Stimulated activated CD8-positive, alpha-beta memory T cell treated with anti-CD3 and anti-CD28 coated beads, Interleukin-2, amount 100 ng/mL, for 1 hour (primary cell): ENCODE results near the gene NBPF11.
A peak's percentile ranks its signal among the peaks of the same experiment; 100 is the strongest.
"Not testable (repeated sequence)": the region's sequence is repeated elsewhere in the genome, so short reads cannot be mapped to it uniquely, and the experiment has no call there.

Source experiments
- DNase-seq, 2 donors: peaks; one replicate each; pipeline ENCODE4 v3.0.0-alpha.2; 2020; ENCODE audit warnings: low read depth in 2 of 2

Gene NBPF11, protein sequence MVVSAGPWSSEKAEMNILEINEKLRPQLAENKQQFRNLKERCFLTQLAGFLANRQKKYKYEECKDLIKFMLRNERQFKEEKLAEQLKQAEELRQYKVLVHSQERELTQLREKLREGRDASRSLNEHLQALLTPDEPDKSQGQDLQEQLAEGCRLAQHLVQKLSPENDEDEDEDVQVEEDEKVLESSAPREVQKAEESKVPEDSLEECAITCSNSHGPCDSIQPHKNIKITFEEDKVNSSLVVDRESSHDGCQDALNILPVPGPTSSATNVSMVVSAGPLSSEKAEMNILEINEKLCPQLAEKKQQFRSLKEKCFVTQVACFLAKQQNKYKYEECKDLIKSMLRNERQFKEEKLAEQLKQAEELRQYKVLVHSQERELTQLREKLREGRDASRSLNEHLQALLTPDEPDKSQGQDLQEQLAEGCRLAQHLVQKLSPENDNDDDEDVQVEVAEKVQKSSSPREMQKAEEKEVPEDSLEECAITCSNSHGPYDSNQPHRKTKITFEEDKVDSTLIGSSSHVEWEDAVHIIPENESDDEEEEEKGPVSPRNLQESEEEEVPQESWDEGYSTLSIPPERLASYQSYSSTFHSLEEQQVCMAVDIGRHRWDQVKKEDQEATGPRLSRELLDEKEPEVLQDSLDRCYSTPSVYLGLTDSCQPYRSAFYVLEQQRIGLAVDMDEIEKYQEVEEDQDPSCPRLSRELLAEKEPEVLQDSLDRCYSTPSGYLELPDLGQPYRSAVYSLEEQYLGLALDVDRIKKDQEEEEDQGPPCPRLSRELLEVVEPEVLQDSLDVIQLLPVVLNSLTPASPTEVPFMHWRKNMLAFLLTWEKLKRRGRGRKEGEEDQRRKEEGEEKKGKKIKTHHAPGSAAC

DNA sequence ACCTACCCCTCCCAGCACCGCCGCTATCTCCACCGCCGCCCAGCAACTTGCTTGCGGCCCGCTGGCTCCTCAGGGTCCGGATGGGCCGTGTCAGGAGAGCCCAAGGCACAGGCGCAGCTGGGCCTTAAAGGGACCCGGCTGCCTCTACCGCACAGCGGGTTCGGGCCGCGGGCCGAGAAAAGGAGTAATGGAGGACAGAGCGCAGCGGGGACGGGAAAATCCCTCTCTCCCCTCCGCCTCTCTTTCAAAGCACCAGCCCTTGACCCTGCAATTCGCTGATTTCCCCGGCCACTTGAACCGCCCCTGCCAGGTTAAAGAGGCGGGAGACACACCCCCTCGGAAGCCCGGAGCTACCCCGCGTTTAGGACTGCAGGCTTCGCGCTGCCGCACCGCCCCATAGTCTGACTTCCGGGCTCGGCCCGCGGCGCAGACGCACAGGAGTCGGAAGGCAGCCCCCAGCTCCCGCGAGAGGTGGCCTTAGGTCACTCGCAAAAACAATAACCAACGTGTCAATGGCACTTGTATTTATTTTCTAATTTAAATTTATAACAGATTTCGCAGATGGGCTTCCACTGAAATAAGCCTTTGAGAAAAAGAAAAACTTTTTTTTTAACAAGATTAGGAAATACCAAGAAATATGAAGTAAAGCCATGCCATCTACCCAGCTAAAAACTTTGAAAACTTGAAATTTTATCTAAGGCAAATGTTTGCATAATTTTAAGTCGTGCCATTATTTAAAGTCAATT, at the start of gene NBPF11:
TSS of gene NBPF11 (minus strand) at position 371 of the 746 bp plus-strand sequence. CDS start 25,278 bp downstream, outside the sequence.
- DNase-seq: peak; percentile 65 to 72

DNA sequence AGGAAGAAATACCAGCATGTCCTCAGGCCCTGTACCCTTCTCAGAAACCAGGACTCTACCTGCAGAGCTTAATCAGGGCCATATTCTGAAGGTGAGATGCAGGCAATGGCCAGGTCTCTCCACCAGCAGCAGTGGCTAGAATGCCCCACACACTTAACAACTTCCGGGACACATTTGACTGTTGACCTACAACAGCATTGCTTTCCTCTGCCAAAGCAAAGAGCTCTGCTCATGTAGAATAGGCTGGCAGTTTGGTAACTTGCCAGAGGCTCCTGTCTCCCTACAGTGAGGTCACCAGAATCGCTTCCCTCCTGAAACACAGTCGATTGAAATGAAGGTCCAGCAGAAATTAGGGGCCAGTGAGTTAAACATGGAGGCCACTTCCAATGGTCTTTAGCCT, 45.3 kb upstream of the NBPF11 start:
- DNase-seq: not testable (repeated sequence)

DNA sequence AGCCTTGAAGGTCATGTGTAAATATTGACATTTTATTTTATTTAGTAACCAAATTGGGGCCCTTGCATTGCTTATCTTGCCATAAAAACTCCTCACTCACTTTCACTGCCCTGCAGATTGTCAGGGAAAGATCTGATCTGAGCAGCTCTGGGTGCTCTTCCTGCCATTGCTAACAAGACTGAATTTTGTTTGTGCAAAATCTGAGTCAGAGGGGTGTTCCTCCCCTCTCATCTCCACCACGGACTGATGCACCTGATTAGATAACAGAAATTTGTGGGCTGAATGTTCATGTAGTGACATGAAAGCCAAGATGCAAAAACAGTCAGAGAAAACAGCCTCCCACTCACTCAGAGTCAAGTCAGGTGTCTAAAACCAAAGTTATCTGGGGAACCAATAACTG, 44.9 kb upstream of the NBPF11 start:
- not testable (repeated sequence) for DNase-seq

DNA sequence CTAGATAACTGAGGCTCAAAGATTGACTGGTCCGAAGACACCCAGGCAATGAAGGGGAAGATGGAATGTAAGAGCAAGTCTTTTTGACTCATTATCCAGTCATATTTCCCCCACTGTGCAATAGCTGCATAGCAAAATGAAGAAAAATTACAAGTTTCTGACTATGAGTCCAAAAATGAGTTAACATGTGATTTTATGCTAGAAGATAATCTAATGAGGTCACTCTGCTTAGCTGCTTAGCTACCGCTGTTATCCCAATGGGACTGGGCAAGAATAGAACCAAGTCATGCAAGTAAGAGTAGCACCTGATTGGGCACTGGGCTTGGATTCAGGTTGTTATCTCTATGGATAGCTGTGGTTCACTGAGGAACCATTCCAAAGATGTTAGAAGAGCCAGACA, 43.0 kb upstream of the NBPF11 start:
- not testable (repeated sequence) for DNase-seq

DNA sequence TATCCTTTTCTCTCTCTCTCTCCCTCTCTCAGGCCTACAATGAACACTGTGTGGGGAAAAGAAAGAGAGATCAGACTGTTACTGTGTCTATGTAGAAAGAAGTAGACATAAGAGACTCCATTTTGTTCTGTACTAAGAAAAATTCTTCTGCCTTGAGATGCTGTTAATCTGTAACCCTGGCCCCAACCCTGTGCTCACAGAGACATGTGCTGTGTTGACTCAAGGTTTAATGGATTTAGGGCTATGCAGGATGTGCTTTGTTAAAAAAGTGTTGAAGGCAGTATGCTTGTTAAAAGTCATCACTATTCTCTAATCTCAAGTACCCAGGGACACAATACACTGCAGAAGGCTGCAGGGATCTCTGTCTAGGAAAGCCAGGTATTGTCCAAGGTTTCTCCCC, 36.7 kb upstream of the NBPF11 start:
- not testable (repeated sequence) for DNase-seq

DNA sequence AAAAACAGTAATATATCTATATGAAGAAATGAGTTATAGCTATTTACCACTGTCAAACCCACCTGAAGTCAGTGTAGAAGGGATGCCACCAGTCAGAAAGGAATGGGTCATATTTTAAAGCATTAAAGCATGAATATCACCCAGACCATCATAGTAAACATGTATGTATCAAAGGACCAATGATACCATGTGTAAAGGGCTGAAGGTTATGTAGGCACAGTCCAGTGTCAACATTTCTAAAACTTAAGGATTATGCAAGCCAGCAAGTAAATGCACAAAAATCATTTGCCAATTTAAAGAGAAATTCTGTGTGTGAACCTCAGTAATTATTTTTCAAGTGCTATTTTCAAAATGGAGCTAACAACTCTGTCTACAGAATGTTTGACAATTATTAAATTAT, 26.6 kb upstream of the NBPF11 start:
- DNase-seq: not testable (repeated sequence)

DNA sequence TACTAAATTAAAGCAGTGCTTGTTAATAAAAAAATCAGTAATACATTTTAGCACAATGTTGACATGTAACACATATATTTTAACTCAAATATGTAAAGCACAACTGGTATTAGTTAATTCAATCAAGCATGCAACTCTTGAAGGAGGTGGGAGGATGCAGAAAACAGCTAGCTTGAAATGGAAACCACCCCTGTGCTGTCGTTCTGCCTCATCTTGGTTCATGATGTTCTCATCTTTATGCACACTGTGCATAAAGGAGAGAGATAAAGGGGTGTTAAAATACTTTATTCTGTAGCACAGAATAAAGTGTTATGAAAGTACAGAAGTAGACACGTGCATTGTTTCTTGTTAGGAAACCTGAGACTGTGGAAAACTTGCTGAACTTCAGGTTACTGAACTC, 23.3 kb upstream of the NBPF11 start:
- DNase-seq: not testable (repeated sequence)

DNA sequence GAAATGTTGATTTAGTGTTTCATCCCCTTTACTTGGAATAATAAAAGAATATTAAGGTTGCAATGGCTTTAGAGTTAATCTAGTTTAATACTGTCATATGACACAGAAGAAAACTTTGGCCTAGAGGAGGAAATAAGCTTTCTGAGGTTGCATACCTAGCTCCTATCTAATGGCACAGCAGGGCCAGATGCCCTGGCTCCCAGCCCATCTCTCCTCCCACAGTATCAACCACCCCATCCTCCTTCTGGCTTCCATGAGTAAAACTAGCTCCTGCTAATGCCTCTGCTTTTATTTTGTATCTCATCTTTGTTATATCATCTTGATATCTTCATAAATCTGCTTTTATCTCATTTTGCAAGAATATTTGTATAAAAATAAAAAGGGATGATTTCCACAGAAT, 19.9 kb upstream of the NBPF11 start:
- DNase-seq: not testable (repeated sequence)

DNA sequence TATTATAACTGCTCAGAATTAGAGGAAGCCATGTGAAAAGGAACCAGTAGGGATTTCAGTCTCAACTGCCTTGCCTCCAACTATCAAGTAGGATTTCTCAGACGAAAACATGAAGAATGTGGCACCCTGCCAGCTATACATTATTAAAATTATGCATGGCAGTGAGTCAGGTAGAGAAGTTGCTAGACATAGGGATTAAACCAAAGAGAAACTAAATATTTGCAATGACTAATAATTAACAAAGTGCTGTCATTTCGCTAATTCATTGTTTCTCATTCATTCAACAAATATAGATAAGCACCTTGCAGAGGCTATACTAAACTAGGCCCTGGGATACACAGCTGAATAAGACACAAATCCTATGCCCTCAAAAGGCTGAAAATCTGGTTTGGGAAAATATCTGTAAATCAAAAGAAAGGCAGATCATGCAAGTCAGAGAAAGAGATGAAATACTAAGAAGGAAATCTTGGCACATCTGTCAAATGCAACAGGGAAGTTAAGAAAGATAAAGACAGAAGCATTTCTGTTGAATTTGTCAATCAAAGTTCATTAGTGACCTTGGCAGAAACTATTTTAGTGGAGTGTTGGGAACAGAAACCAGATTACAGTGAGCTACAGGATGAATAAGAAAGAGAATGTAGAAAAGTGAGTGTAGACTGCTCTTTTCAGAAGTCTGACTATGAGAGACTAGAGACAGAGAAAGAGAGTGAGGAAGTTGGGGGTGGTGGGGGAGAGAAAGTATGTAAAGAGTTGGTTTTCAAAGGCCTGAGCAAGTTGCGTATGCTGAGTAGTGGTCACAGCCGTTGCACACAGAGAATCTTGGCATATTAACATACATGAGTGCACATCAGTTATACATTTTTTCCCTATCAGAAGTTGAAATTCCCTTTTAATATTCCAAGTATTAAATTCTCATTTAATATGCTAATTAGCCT, 14.7 kb upstream of the NBPF11 start:
- DNase-seq: no peak

DNA sequence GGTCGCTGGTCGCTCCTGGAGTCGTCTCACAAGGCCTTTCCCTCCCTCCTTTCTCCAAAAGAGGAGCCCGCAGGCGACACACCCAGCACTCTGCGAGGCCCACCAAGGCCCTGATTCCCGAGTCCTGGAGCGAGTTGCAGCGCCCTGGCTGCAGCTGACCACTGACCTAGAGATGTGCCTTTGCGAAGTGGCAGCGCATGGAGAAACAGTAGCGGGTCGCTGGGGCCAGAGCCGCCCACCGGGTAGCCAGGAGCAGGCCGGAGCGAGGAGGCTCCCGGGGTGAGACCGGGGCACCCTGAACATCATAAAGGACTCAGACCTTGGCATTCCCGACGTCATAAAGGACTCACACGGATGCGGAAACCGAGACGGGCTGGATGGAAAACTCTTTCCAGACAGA, 10.3 kb upstream of the NBPF11 start:
- no peak for DNase-seq

DNA sequence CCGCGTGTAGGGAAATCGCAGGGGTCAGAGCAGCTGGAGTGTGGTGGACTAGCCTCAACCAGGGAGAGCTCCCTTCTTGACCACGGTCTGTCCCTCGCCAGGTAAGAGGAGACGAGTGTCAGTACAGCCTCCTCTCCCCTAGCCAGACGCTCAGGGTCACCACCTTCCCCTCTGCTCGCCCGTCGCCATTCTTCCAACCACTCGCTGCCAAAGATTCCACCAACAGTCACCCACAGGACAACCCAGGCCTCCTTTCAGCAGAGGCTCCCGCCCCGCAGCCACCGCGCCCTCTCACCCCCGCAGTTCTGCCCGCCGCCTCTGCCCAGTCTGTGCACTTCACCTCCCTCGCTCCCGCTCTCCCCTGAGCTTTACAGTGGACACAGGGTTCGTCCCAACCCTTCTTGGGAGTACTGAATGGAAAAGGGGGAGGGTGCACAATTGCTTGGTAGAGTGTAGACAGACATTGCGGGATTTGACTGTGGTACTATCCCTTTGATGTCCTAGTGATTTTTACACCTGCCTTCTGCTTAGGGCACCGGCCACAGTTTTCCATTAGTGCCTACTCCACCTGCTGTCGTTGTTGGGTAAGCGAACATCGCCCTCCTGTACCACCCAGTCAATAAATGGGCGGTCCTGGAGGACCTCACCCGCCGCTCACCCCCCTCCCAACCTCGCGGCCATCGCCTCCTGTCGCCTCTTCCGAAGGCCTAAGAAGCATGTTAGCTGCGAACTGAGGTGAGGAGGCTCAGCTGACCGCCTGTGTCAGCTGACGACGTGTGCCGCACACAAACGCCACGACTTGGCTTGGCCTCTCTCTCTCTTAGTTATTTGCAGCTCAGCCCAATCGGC, 9.2 kb upstream of the NBPF11 start:
- no peak for DNase-seq

DNA sequence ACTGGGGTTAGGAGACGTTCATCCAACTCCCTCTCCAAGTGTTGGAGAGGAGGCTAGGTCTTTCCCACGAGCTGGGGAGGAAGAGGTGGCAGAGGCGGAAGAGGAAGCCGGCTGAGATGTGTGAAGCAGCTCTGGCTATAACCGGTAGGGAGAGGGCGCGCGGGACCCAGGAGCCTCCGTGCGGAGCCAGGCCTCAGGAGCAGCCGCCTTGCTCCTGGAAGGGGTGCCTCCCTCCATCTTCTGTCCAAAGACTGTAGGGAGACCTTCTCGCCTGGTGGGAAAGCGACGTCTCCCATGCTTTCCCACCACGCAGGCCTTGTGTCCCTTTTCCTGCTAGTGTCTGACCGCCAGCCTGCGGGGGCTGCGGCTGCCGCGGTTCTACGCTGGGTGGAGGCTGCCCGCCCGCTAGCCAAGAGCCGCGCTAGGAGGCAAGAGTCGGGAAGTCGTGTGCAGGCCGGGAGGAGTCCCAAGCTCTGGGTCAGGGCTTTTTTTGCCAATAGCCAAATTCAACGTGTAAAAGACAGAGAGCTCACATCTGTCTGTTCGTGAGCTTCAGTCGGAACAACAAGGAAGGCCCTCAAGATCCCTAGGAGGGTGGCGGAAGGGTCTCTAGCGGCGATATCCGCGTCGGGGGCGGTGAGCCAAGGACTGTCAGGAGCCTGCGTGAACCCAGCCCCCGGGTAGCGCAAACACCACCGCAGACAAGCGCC, 8.4 kb upstream of the NBPF11 start:
- no peak for DNase-seq

DNA sequence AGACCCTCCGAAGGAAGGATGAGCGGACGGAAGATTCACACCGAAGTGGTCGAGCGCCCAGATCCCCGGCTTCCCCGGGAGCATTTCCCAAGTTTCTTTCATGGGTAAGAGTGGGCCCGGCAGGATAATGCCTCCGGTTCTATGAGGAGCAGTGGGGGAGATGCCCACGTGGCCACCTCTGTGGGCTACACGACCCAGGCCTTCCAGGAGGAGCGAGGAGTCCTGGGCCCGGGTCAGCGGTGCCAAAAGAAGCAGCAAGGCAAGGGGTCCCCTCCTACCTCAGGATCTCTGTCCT, 7.9 kb upstream of the NBPF11 start:
- DNase-seq: no peak

DNA sequence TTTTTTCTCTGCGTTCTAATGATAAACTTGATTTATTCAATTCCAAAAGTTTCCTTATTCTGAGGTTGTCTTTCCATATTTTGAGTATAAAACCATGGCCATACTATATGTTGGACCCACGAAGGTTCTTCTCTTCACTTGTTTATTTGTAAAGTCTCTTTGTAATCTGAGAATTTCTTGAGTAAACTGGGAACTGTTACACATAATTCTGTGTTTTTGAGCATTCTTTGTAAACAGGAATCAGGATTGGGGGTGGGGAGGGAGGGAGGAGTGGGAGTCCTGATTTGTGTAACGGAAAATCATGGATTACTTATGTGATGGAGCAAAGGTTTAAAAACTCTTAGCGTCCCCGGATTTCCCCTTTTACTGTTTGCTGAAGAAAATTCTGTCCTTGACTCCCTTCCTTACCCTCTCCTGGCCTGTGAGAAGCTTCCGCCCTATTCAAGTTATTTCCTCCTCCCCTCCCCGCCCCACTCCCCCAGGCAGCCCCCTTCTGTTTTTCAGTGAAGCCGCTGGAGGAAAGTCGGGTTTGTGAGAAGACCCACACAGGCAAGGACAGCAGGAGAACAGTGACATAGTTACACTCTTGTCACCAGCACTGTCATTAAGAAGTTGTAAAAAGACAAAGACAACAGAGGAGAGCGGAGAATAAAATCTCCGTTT, 6.4 kb upstream of the NBPF11 start:
- no peak for DNase-seq

DNA sequence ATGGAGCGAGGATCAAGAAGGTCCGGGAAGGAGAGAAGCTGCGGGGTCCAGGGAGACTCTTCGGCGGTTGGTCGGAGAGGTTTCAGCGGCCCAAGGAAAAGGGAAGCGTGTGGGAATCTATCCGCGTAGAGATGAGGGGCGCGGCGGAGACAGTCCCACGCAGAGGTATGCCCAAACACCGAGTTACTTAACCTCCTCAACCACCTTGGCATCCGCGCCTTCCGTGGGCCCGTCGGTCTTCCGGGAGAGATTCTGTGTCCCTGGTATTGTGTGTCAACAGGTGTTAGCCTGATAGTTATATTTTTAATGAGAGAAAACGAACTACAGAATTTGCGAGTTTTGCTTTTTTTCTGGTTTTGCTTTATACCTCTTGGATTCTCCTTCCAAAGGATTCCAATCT, 5.7 kb upstream of the NBPF11 start:
- not testable (repeated sequence) for DNase-seq

DNA sequence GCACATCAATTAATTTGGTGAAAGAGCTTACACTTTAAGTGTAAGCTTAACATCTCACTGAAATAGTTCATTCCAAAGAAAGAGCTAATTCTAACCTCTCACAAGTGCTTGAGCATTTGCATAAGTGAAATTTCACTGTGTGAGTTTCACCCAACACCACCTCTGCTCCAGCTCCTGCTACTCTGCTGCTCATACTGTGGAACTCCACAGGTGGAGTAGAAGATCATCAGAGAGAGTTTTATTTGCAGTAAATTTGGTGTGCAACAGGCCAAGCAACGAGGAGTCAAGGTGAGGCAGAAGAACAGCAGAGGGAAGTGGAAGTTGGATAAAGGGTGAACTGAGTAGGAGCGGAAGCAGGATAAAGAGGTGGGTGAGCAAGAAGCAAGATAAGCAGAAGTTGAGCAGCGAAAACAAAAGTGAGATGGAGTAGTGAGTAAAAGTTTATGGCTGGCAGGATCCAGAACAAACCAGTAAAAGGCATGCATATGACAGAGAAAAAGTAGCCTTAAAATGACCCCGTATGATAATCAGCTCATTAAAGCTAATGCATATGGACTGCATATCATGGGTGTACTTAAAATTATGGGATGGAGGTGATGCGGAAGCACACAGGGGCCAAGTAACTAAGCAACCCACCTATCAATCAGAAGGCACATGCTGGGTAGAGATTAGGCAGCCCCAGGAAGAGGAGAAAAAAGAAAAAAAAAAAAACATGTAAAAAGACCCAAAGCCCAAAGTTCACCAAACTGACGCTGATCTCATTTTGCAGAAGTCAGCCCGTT, 3.6 kb upstream of the NBPF11 start:
- not testable (repeated sequence) for DNase-seq

DNA sequence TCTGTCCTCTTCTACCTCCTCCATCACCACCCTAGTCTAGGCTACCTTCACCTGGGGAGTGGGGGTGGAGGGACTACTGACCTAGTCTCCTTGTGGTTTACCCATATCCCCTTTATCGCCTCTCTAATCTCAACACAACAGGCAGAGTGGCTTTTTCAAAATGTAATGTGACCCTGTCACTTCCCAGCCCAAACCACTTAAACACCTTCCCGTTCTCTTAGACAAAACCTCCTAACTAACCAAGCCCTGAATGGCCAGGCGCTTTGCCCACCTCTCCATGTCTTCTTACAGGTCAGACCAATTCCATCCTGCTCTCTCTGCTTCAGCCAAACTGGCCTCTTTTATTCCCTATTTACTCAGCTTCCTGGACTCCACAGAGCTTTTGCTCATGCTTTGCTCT, 714 bp upstream of the NBPF11 start:
- DNase-seq: not testable (repeated sequence)

DNA sequence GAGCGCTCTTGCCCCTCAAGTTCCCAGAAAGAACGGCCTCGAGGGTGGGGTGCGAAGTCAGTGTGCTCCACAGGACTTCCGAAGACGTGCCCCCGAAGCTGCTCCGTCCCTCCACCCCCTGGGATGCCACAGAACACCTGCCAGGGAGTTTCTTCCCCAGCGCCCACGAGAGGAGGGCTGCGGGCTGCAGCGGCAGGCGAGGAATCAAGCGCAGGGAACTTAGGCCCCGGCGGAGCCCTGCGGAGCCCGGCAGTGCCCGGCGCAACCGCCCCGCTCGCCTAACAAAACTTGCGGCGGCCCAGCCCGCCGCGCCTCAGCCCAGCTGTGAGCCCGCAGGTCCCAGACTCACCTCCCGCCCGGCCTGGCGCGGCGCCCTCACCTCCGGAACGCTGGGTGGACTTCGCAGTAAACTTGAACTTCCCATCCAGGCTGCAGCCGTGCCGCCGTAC, 686 bp downstream of the NBPF11 start:
- DNase-seq: not testable (repeated sequence)
